Ishikawa (cell line): ENCODE data around the gene C3AR1.

Source experiments
- EP300 ChIP-seq: IDR thresholded peaks from 2 replicates; pipeline ENCODE4 v1.6.1; 2012; ENCODE audit warnings: borderline replicate concordance
- FOXM1 ChIP-seq: IDR thresholded peaks from 2 replicates; pipeline ENCODE4 v1.6.1; 2012; ENCODE audit warnings: low read depth, borderline replicate concordance
- NFIC ChIP-seq: IDR thresholded peaks from 2 replicates; pipeline ENCODE4 v1.6.1; 2012
- RAD21 ChIP-seq: IDR thresholded peaks from 2 replicates; pipeline ENCODE4 v1.6.1; 2012; ENCODE audit warnings: low read depth
- YY1 ChIP-seq: IDR thresholded peaks from 2 replicates; pipeline ENCODE4 v1.6.1; 2012; ENCODE audit warnings: low read depth
- TF ChIP-seq, protein P1 (sequence below): IDR thresholded peaks from 2 replicates; pipeline ENCODE4 v1.6.1; 2012

DNA sequence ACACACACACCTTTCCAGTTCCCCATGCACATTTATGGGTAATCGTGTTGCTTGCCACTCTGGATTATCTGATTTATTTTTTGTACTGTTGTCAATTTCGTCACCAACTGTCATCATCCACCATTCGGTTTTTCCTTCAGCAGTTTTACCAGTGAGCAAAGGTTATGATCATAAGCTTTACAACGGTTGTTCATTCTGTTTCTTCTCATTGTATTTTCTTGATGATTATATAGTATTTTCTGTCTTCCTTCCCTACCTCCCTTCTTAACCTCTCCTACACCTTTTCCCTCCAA, 16.6 kb upstream of the C3AR1 start:
- TF ChIP-seq YY1 (no peak), FOXM1 (no peak), NFIC (no peak), EP300 (no peak), RAD21 (no peak)
- TF ChIP-seq, protein P1, sequence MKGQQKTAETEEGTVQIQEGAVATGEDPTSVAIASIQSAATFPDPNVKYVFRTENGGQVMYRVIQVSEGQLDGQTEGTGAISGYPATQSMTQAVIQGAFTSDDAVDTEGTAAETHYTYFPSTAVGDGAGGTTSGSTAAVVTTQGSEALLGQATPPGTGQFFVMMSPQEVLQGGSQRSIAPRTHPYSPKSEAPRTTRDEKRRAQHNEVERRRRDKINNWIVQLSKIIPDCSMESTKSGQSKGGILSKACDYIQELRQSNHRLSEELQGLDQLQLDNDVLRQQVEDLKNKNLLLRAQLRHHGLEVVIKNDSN = no peak
